Fibroblast of skin of back (primary cell): ENCODE measurements around the gene WDTC1. TPM values are rescaled to one million over a fixed set of nuclear protein-coding genes. Genes with fewer than 3 reads are reported as not detected.
"Not testable (repeated sequence)": the region's sequence is repeated elsewhere in the genome, so short reads cannot be mapped to it uniquely, and the experiment has no call there.

Experiments
- DNase-seq: peaks from one replicate; pipeline ENCODE4 v3.0.0-alpha.2; 2013
- polyA plus RNA-seq, 2 experiments: library from polyadenylated mRNA; unstranded; fragments of 120-200 nt; gene quantifications; one replicate each; pipeline ENCODE4 v1.2.1, GENCODE V29; 2013; ENCODE audit not compliant: insufficient read length in 2 of 2

WDTC1 gene, protein sequence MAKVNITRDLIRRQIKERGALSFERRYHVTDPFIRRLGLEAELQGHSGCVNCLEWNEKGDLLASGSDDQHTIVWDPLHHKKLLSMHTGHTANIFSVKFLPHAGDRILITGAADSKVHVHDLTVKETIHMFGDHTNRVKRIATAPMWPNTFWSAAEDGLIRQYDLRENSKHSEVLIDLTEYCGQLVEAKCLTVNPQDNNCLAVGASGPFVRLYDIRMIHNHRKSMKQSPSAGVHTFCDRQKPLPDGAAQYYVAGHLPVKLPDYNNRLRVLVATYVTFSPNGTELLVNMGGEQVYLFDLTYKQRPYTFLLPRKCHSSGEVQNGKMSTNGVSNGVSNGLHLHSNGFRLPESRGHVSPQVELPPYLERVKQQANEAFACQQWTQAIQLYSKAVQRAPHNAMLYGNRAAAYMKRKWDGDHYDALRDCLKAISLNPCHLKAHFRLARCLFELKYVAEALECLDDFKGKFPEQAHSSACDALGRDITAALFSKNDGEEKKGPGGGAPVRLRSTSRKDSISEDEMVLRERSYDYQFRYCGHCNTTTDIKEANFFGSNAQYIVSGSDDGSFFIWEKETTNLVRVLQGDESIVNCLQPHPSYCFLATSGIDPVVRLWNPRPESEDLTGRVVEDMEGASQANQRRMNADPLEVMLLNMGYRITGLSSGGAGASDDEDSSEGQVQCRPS
- polyA plus RNA-seq (2013, experiment 1 of 2; ENCODE audit: insufficient read length), result 33.3 TPM
- 35.1 TPM for polyA plus RNA-seq (2013, experiment 2 of 2; ENCODE audit: insufficient read length)

GRCh38 chr1:27234049-27234882 lies at the start of gene WDTC1:
Gene WDTC1 (plus strand): TSS chr1:27234632. CDS start chr1:27261055, 26,423 bp downstream.
- DNase-seq, result peak; percentile 97

- not testable (repeated sequence) for DNase-seq
These were observed 49.8 kb upstream of the WDTC1 start for GRCh38 chr1:27184665-27185064.

GRCh38 chr1:27192039-27192529 lies 42.3 kb upstream of the WDTC1 start:
- peak; percentile 34 for DNase-seq

- no peak for DNase-seq
These were observed 41.2 kb upstream of the WDTC1 start for GRCh38 chr1:27193194-27193593.

- DNase-seq, result no peak
These were observed 33.1 kb upstream of the WDTC1 start for GRCh38 chr1:27201295-27201694.

DNA sequence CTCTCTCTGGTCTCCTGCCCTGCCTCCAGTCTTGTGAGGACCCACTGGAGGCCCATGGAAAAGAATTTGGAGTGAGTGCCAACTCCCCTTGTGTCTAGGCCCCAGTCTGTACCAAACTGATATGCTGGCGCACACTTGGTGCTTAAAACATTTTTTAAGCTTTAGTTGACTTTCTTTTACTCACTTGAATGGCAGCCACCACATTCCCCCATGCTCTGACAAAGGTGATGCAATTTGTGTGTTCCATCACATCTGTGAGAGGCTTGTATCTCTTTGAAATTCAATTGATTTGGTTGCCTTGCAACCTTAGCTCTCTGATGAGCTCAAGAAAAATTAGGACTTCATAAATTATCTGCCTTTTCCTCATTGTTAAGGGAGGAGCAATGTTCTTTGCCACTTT lies 30.5 kb upstream of the WDTC1 start:
- DNase-seq, result peak; percentile 48

- not testable (repeated sequence) for DNase-seq
These were observed 27.2 kb upstream of the WDTC1 start for GRCh38 chr1:27207238-27207637.

DNA sequence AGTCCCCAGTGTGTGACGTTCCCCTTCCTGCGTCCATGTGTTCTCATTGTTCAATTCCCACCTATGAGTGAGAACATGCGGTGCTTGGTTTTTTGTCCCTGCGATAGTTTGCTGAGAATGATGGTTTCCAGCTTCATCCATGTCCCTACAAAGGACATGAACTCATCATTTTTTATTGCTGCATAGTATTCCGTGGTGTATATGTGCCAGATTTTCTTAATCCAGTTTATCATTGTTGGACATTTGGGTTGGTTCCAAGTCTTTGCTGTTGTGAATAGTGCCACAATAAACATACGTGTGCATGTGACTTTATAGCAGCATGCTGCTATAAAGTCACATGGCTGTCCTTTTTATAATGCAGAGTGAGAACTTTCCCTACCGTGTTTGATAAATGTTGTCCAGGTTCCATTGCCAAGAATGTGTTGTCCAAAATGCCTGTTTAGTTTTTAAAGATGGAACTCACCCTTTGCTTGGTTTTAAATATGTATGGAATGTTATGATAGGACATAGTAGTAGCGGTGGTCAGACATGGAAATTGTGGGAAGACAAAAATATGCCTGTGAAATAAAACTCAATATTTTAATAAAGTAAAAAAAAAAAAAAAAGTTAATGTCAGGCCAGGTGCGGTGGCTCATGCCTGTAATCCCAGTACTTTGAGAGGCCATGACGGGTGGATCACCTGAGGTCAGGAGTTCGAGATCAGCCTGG lies 26.1 kb upstream of the WDTC1 start:
- peak; percentile 74 for DNase-seq

DNA sequence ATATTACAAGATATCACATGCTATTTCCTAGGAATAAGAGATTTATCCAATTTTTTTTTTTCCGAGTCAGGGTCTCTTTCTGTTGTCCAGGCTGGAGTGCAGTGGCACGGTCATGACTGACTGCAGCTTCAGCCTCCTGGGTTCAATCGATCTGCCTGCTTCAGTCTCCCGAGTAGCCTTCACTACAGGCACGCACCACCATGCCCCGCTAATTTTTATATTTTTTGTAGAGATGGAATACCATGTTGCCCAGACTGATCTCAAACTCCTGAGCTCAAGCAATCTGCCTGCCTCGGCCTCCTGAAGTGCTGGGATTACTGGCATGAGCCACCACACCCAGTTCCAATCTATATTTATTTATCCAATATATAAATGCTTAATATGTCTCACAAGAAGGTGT lies 18.0 kb upstream of the WDTC1 start:
- DNase-seq, result no peak

DNA sequence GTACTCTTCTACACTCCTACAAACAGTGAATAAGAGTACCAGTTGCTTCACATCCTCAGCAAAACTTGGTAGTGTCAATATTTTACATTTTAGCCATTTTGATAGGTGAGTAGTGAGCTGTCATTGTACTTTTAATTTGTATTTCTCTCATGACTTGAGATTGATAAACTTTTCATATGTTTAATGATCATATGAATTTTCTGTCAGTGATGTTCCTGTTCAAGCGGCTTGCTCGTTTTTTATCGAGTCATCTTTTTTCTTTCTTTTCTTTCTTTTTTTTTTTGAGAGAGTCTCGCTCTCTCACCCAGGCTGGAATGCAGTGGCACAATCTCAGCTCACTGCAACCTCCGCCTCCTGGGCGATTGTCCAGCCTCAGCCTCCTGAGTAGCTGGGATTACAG lies 17.0 kb upstream of the WDTC1 start:
- DNase-seq, result no peak

GRCh38 chr1:27218736-27219135 lies 15.7 kb upstream of the WDTC1 start:
- no peak for DNase-seq

DNA sequence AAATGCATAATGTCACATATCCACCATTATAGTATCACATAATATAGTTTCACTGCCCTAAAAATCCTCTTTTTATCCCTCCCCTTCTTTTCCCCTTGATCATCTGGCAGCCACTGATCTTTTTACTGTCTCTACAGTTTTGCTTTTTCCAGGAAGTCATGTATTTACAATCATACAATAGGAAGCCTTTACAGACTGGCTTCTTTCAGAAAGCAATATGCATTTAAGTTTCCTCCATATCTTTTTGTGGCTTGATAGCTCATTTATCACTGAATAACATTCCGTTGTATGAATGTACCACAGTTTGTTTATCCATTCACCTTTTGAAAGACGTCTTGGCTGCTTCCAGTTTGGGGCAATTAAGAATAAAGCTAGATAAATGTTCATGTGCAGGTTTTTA lies 14.3 kb upstream of the WDTC1 start:
- no peak for DNase-seq

GRCh38 chr1:27220702-27221497 lies 13.5 kb upstream of the WDTC1 start:
- not testable (repeated sequence) for DNase-seq

DNA sequence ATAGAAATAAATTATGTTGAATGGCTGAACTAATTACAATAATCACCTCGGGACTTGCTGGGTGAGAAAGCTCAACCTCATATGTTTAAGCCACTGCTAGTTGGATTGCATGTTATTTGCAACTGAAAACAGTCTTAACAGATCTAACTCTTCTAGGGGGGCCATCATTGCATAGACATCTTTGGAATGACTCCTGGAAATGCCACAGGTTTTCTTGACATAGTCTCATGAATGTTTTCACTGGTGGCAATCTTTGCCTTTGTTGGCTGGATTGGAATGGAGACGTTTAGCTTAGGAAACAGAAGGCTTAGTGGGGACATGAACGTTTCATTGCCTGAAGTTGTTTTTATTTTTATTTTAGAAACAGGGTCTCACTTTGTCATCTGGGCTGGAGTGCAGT lies 8.8 kb upstream of the WDTC1 start:
- peak; percentile 54 for DNase-seq

- DNase-seq, result no peak
These were observed 6.7 kb upstream of the WDTC1 start for GRCh38 chr1:27227765-27228164.

GRCh38 chr1:27233667-27234048 lies 774 bp upstream of the WDTC1 start:
- DNase-seq, result no peak

DNA sequence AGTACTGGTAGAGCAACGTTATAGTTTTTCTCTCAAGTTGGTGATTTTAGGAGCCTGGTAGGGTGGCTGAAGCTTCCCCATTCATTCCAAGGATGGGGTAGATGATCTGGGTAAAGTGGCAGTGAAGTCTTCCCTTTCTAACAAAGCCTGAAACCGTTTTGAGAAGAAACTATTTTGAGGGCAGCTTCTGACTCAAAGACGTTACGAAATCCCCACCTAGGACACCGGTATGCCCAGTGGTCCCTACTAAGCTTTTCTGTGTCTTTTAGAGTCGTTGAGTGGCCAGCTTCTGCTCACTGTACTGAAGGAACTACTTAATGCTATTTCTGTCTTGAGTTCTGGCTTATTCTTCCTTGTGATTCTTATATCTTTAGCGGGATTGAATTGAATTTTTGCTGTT lies 1.4 kb downstream of the WDTC1 start:
- DNase-seq, result no peak

GRCh38 chr1:27237112-27237511 lies 2.7 kb downstream of the WDTC1 start:
- no peak for DNase-seq

DNA sequence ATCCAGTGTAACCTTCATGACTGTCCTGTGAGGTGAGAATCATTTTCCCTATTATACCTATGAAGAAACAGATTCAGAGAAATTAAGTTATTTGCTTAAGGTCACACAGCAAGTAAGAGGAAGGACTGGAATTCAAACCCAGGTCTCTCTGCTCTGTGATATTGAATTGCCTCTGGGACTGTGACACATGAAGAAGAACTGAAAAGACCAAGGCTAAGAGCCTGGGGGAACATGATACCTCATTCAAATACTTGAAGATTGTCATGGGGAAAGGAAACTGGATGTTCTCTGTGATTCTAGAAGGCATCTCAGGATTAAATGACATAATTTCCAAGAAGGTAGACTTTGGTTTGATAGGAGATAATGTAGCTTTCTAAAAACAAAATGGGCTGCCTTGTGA lies 3.6 kb downstream of the WDTC1 start:
- DNase-seq, result no peak

DNA sequence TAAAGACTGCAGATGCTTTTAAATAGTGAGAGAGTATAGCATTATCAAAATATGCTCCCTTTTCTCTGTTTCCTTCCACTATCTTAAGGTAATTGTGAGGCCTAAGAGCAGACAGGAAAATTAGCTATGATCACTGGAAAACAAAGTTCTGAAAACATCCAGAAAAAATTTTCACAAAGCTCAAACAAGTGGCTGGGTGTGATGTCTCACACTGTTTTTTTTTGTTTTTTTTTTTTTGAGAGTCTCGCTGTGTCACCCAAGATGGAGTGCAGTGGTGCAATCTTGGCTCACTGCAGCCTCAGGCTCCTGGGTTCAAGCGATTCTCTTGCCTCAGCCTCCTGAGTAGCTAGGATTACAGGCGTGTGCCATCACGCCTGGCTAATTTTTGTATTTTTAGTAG lies 7.2 kb downstream of the WDTC1 start:
- DNase-seq, result no peak

GRCh38 chr1:27243665-27244064 lies 9.2 kb downstream of the WDTC1 start:
- DNase-seq, result not testable (repeated sequence)
